Tibial nerve (tissue), 3 donors: ENCODE data around the gene SCAPER.

Experiments
- POLR2A ChIP-seq, 2 donors: fragments of 450-650 bp; IDR thresholded peaks; one replicate each; pipeline ENCODE4 v1.6.1; 2017; ENCODE audit warnings: antibody characterized with exemption in 2 of 2, mild to moderate bottlenecking in 2 of 2, moderate library complexity in 2 of 2
- TF ChIP-seq, protein P1 (sequence below), 5 experiments: fragments of 200-600 bp in 3 of 5; fragments of 450-650 bp in 2 of 5; sonication (generic) in 3 of 5; IDR thresholded peaks; one replicate each; pipeline ENCODE4 v1.5.1; 2016 to 2019; ENCODE audit warnings: antibody characterized with exemption in 5 of 5, mild to moderate bottlenecking in 3 of 5, moderate library complexity in 2 of 5

DNA sequence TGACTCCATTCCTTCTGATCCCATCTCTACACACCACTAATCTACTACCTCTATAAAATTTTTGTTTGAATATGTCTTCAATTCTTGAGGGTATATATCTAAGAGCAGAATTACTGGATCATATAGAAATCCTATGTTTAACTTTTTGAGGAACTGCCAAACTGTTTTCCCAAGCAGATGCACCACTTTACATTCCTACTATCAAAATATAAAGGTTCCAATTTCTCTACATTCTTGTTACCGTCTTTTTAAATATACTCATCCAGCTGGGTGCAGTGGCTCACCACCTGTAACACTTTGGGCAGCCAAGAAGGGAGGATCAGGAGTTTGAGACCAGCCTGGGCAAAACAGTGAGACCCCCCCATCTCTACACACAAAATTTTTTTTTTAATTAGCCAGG is 268.0 kb downstream of the SCAPER start:
- TF ChIP-seq, protein P1, sequence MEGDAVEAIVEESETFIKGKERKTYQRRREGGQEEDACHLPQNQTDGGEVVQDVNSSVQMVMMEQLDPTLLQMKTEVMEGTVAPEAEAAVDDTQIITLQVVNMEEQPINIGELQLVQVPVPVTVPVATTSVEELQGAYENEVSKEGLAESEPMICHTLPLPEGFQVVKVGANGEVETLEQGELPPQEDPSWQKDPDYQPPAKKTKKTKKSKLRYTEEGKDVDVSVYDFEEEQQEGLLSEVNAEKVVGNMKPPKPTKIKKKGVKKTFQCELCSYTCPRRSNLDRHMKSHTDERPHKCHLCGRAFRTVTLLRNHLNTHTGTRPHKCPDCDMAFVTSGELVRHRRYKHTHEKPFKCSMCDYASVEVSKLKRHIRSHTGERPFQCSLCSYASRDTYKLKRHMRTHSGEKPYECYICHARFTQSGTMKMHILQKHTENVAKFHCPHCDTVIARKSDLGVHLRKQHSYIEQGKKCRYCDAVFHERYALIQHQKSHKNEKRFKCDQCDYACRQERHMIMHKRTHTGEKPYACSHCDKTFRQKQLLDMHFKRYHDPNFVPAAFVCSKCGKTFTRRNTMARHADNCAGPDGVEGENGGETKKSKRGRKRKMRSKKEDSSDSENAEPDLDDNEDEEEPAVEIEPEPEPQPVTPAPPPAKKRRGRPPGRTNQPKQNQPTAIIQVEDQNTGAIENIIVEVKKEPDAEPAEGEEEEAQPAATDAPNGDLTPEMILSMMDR (IDR thresholded peaks at IDR 0.05), result no peak
- TF ChIP-seq POLR2A (IDR thresholded peaks at IDR 0.05), result no peak
